Dedifferentiated amniotic fluid mesenchymal stem cell (primary cell): Measurements from ENCODE around the gene C14orf180.

ENCODE experiments used
- DNase-seq: peaks from one replicate; pipeline ENCODE4 v3.0.0-alpha.2; 2016; ENCODE audit errors: extremely low spot score

C14orf180 gene

GRCh38 chr14:104593710-104594136 is 14.2 kb downstream of the C14orf180 start:
- DNase-seq, result no peak

GRCh38 chr14:104594310-104595046 is 14.9 kb downstream of the C14orf180 start:
- no peak for DNase-seq

GRCh38 chr14:104595116-104595675 is 15.6 kb downstream of the C14orf180 start:
- no peak for DNase-seq

DNA sequence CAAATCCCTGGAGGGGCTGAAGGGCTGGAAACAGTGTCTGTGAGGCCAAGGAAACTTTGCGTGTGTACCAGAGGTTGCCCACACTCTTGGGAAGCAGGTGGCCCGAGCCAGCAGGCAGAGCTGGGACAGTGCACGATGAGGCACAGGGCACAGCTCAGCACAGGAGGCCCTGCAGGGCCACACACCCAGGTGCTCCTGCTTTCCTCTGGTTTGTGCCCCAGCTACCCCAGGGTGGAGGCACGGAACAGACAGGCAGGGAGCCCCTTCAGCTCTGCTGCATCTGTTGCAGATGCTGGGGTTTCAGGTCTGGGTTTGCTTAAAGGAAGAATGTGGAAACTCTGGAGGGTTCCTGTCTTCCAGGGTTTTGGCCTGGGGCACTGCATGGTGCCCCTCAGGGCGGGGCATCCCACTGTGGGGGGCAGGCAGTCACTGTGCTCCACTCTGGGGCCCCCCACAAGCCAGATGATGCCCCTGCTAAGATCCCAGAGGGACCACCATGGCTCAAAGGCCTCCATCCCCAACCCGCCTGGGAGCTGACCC is 16.4 kb downstream of the C14orf180 start:
- DNase-seq, result no peak

- no peak for DNase-seq
Measured at GRCh38 chr14:104596451-104596918, 16.9 kb downstream of the C14orf180 start.

DNA sequence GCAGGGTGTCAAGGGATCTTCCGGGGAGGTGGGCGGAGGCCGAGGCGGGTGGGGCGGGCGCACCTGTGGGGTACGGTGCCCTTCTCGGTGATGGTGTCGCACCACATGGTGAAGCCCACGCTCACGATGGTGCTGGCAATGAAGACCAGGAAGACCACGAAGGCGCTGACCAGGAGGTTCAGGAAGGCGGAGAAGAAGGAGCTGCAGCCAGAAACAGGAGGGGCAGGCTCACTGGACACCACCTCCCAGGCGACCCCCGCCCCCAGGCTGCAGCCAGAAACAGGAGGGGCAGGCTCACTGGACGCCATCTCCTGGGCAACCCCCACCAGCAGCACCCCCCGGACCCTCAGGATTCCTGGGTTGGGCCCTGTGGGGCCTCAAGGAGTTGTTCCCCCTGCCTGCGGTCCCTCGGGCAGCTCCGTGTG is 17.4 kb downstream of the C14orf180 start:
- no peak for DNase-seq

- DNase-seq, result no peak
Measured at GRCh38 chr14:104597576-104597975, 18.0 kb downstream of the C14orf180 start.

- no peak for DNase-seq
Measured at GRCh38 chr14:104598039-104598909, 18.7 kb downstream of the C14orf180 start.

- no peak for DNase-seq
Measured at GRCh38 chr14:104598910-104599273, 19.3 kb downstream of the C14orf180 start.

GRCh38 chr14:104599446-104599845 is 19.9 kb downstream of the C14orf180 start:
- no peak for DNase-seq

DNA sequence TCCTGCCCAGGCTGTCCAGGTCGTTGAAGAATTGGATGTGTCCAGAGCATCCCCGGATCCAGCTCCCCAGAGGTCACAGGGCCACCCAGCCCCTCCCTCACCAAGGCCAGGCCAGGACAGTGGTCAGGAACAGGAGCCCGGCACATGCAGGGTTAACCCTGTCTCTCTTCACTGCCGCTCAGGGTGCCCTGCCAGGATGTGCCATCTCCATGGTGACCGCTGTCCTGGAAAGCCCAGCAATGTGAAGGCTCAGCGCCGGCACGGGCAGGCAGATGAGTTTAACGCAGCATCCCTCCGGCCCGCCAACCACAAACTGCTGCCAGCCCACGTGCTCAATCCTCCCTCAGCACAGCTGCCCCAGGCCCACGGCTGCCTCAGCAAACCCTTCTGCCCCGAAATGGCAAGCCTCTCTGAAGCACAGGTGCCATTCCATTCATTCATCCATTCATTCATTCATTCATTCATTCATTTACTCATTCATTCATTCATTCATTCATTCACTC is 20.6 kb downstream of the C14orf180 start:
- DNase-seq, result no peak

DNA sequence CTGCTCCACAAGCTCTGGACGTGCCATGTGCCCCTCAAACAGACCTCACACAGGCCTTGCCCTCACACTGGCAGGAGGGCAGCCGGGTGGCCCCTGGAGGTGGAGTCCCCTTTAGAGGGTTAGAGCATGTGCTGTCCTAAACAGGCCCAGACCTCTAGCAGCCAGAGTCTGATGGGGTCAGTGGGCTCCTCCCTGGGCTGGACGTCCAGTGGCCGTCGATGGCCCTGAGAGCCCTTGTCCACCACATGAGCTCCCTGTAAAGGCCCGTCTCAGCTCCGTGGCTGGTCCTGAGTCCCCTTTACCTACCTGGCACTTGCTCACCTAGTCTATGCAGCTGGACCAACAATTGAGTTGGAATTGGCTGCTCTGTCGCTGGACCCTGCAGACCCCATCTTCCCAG is 21.2 kb downstream of the C14orf180 start:
- DNase-seq, result no peak

GRCh38 chr14:104601786-104602185 is 22.2 kb downstream of the C14orf180 start:
- DNase-seq, result no peak

- no peak for DNase-seq
Measured at GRCh38 chr14:104602315-104602932, 22.9 kb downstream of the C14orf180 start.

DNA sequence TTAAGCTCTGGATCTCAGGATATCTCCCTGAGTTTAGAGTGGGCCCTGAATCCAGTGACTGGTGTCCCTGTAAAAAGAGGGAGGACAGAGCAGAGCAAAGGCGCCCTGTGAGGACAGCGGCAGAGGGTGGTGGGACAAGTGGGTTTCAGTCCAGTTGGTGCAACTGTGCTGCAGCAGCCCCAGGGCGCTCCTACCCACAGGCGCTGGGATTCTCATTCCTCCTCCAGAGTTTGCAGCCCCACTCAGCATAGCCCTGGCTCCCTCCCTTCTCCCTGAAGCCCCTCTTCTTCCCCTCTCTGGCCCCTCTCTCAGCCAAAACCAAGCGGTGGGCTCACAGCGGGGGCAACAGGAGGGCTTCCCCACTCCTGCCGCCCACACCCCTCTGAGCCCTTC is 23.4 kb downstream of the C14orf180 start:
- no peak for DNase-seq

DNA sequence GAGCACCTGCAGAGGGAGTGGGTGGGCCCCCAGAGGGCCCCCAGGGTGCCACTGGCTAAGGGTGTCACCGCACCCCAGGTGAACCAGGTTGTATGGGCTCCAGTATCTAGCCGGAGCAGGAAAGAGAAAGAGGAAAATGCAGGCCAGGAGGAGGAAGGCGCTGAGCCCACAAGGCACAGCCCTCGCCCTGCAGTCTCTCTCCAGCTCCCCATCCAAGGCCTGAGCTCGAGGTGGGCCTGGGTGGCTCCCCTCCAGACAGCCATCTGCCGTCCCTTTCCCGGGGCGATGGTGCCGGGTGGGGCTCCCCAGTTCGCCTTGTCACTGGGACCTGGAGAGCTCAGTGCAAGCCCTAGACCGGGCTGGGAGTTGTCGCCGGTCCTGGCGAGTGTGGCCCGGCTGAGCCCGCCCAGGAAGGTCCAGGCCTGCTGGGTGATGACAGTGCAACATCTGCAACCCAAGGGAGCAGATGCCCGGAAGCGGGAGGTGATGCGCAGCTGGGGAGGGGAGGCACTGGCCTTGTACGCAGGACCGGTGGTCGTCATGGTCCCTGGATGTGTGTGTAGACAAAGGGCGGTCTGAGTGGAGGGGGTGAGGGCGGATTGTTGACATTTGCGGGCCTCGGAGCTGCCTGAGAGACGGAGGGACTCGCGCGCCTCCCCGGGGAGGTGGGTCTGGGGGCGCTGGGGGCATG is 24.3 kb downstream of the C14orf180 start:
- DNase-seq, result no peak

DNA sequence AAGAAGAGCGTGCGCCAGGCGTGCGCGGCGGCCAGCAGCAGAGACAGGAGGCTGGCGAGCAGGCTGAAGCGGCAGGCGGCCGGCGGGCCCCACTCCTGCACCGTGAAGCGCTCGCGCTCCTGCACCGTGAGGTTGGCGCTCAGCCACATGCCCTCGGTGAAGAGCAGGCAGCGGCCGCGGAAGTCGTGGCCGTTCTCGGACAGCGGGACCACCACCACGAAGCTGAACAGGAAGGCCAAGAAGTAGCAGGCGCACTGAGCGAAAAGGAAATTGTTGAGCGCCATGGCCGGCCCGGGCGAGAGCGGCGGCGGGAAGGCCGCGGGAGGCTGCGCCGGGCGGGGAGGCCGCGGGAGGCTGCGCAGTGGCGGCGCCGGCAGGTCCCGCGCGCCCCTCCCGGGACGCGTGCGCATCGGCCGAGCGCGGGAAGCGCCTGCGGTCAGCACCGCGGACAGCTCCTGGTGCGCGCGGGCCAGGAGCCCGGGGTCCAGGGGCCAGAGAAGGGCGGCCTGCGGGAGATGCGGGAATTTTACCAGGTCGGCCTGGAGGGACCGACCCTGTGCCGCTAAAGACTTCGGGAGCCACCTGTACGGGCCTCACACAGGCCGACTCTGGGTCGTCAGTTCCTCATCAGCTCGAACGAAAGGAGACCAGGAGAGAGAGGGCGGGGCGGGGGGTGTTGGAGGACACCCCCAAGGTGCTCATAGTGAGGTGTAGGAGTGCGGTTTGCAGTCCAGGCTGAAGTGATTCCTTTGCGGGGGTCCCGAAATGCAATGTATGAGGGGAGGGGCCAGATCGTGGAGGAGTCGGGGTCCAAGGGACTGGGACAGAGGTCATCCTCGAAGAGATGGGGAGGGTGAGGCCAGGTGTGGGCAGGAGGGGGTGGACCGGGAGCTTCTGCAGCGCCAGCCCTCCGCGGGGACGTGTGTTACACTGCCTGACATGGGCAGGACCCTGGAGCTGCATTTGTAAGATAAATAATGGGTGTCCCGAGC is 25.2 kb downstream of the C14orf180 start, which contains the start of gene TMEM179:
Gene TMEM179 (minus strand): TSS at position 315 of the 992 bp plus-strand sequence. CDS start 31 bp downstream, at position 284.
- no peak for DNase-seq

GRCh38 chr14:104609666-104610065 is 30.1 kb downstream of the C14orf180 start:
- DNase-seq, result no peak

DNA sequence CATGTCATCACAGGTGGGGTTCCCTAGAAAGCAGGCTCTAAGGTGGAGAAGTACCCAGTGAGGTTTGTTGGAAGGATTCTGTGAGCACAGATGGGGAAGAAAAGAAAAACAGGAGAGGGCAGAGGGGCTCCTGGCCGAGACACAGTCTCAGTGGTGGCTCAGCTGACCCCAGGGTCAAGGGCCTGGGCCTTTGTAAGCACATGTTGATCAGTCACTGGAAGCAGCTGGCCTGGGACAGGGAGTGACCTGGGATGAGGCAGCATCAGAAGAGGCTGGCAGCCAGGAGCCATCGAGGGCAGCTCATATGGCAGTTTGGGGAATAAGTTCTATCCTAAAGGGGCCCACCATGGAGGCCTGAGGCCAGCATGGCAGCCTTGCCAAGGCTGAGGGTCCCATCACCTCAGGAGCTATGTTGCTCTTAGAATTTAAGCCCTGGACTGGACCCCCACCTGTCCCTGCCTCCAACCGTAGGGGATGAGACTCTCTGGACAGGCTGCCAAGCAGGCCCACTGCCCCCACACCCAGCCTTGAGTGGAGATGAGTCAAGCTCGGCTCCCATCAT is 31.3 kb downstream of the C14orf180 start:
- no peak for DNase-seq
